GM12891 (cell line): Measurements from ENCODE around the gene PORCN.

Experiments used
- PAX5 ChIP-seq: IDR thresholded peaks from 2 replicates; pipeline ENCODE4 v1.6.1; 2011; ENCODE audit warnings: low read length, moderate library complexity, mild to moderate bottlenecking; ENCODE audit not compliant: insufficient read depth, severe bottlenecking
- POLR2A ChIP-seq: IDR thresholded peaks from 2 replicates; pipeline ENCODE4 v1.6.1; 2011; ENCODE audit warnings: low read depth, low read length, control low read depth
- POLR2AphosphoS5 ChIP-seq: IDR thresholded peaks from 2 replicates; pipeline ENCODE4 v1.6.1; 2011; ENCODE audit warnings: low read depth, low read length, control low read depth
- POU2F2 ChIP-seq: IDR thresholded peaks from 2 replicates; pipeline ENCODE4 v1.6.1; 2011; ENCODE audit warnings: low read depth, mild to moderate bottlenecking, control low read depth, low read length, moderate library complexity
- SPI1 ChIP-seq: IDR thresholded peaks from 2 replicates; pipeline ENCODE4 v1.6.1; 2011; ENCODE audit warnings: low read depth, low read length, control low read depth
- TAF1 ChIP-seq: IDR thresholded peaks from 2 replicates; pipeline ENCODE4 v1.6.1; 2011; ENCODE audit warnings: low read depth, low read length, control low read depth

GRCh38 chrX:48509245-48509590 lies 426 bp downstream of the PORCN start:
- TF ChIP-seq POLR2A (no peak), POLR2AphosphoS5 (no peak), TAF1 (no peak), POU2F2 (no peak), SPI1 (no peak), PAX5 (no peak)
